A673 (cell line): Measurements from ENCODE around the gene KMT2D. TPM values are rescaled to one million over a fixed set of nuclear protein-coding genes. Genes with fewer than 3 reads are reported as not detected.

Experiments used
- BruUV-seq: library from RNA; stranded (reverse); fragments of 400-500 nt; replicated peaks from 2 replicates; lab custom pipeline; 2021; lab: Mats Ljungman, UMichigan
- CTCF ChIA-PET: fragments of 300-600 bp; sonication (Branson Sonifier 250); formaldehyde crosslinking; loops from one replicate; lab custom pipeline; 2022; ENCODE audit warnings: antibody characterized with exemption; lab: Charles Lee
- POLR2A ChIA-PET: fragments of 300-600 bp; sonication (Branson Sonifier 250); formaldehyde crosslinking; loops from one replicate; lab custom pipeline; 2022; ENCODE audit warnings: antibody characterized with exemption; ENCODE audit not compliant: low non-redundant PET; lab: Charles Lee
- DNase-seq: peaks from one replicate; pipeline ENCODE4 v3.0.0-alpha.2; 2015; ENCODE audit warnings: low spot score
- H3K27ac ChIP-seq: fragments of 200-600 bp; sonication (generic); 2 replicates; pipeline ENCODE4 v1.5.1; 2016; ENCODE audit warnings: mixed run types, low read depth, mild to moderate bottlenecking, mixed read lengths, antibody characterized with exemption, low read length; ENCODE audit not compliant: poor library complexity, severe bottlenecking
- H3K27me3 ChIP-seq: fragments of 200-600 bp; sonication (generic); replicated peaks from 2 replicates; pipeline ENCODE4 v1.6.1; 2017; ENCODE audit warnings: mixed run types, low read depth, mild to moderate bottlenecking, mixed read lengths, antibody characterized with exemption, low read length; ENCODE audit not compliant: insufficient read depth, poor library complexity
- H3K36me3 ChIP-seq: fragments of 200-600 bp; sonication (generic); 2 replicates; pipeline ENCODE4 v1.6.1; 2016; ENCODE audit warnings: mixed run types, mild to moderate bottlenecking, mixed read lengths, antibody characterized with exemption, low read length; ENCODE audit not compliant: insufficient read depth, poor library complexity, severe bottlenecking
- H3K4me1 ChIP-seq: fragments of 200-600 bp; sonication (generic); 2 replicates; pipeline ENCODE4 v1.6.1; 2017; ENCODE audit warnings: mixed run types, mild to moderate bottlenecking, mixed read lengths, antibody characterized with exemption, low read length; ENCODE audit not compliant: insufficient read depth, poor library complexity, severe bottlenecking
- H3K4me3 ChIP-seq: fragments of 200-600 bp; sonication (generic); 2 replicates; pipeline ENCODE4 v1.5.1; 2016; ENCODE audit warnings: low read depth, mixed run types, mild to moderate bottlenecking, mixed read lengths, low read length; ENCODE audit not compliant: poor library complexity, severe bottlenecking
- H3K9me3 ChIP-seq: fragments of 200-600 bp; sonication (generic); 2 replicates; pipeline ENCODE4 v1.6.1; 2016; ENCODE audit warnings: mixed run types, low read depth, mild to moderate bottlenecking, mixed read lengths, antibody characterized with exemption, low read length; ENCODE audit not compliant: poor library complexity, severe bottlenecking
- CTCF ChIP-seq: fragments of 300-800, 200-600 bp; sonication (generic); conservative IDR thresholded peaks from 2 replicates; pipeline ENCODE4 v1.5.1; 2017; ENCODE audit warnings: low read depth, mild to moderate bottlenecking, antibody characterized with exemption, low read length, moderate library complexity, mixed read lengths
- EZH2 ChIP-seq: fragments of 200-600 bp; sonication (generic); IDR thresholded peaks from 2 replicates; pipeline ENCODE4 v1.6.1; 2017; ENCODE audit warnings: borderline replicate concordance, low read depth, mild to moderate bottlenecking, mixed read lengths, antibody characterized with exemption, low read length; ENCODE audit not compliant: poor library complexity, severe bottlenecking
- intact Hi-C: fragments of 100-400 bp; cut with micrococcal nuclease; formaldehyde crosslinking; loops from one replicate; pipeline ENCODE4 v1.10.0; 2022; ENCODE audit not compliant: unreplicated experiment
- total RNA-seq: library from RNA; stranded (reverse); gene quantifications from 2 replicates; pipeline ENCODE4 v1.2.3, GENCODE V29; 2021

The KMT2D gene
- total RNA-seq, 1 experiment from 2014 or later: 138 TPM

- Histone ChIP-seq H3K36me3 (peaks cover 7% of the 10 kb centered on the region), H3K27me3 (no peaks in the 10 kb centered on the region), H3K27ac (peak overlapping the region; percentile 27), H3K9me3 (no peaks in the 10 kb centered on the region), H3K4me3 (peak overlapping the region; percentile 95), H3K4me1 (peaks cover 8% of the 10 kb centered on the region)
- CTCF ChIA-PET: interaction anchor here (1.0 to 3.2 kb wide), 2 partner anchors 11 to 12 kb away, joined by 3 to 19 read pairs; no protein-coding TSS in a partner anchor
- no TSS peak for BruUV-seq
- TF ChIP-seq EZH2: no peak
- no peak for TF ChIP-seq CTCF
- intact Hi-C loops: no loop called here
- DNase-seq: no peak
- POLR2A ChIA-PET: interaction anchor here (0.5 kb wide), 1 partner anchor 652 kb away, joined by 8 read pairs; no protein-coding TSS in a partner anchor
These were observed 48.4 kb upstream of the KMT2D start for GRCh38 chr12:49108958-49109404.

- Histone ChIP-seq H3K9me3 (no peaks in the 10 kb centered on the region), H3K36me3 (peaks cover 33% of the 10 kb centered on the region), H3K27me3 (no peaks in the 10 kb centered on the region), H3K27ac (no peak overlapping the region), H3K4me1 (peaks cover 8% of the 10 kb centered on the region), H3K4me3 (no peak overlapping the region)
- no peak for TF ChIP-seq CTCF
- no peak for TF ChIP-seq EZH2
- BruUV-seq: no TSS peak
- intact Hi-C loops: no loop called here
- POLR2A ChIA-PET: no interaction called here
- CTCF ChIA-PET: no interaction called here
- no peak for DNase-seq
These were observed 45.0 kb upstream of the KMT2D start for GRCh38 chr12:49105504-49106084.

- no peak for TF ChIP-seq CTCF
- no peak for TF ChIP-seq EZH2
- H3K9me3 ChIP-seq: no peaks in the 10 kb centered on the region
- H3K36me3 ChIP-seq: peaks cover 37% of the 10 kb centered on the region
- ChIA-PET POLR2A (no interaction called here), CTCF (interaction anchor here (0.7 kb wide), 1 partner anchor 13 kb away, joined by 3 read pairs; no protein-coding TSS in a partner anchor)
- no peak overlapping the region for H3K4me3 ChIP-seq
- no peak for DNase-seq
- intact Hi-C loops: no loop called here
- no TSS peak for BruUV-seq
- no peaks in the 10 kb centered on the region for H3K27me3 ChIP-seq
- peaks cover 8% of the 10 kb centered on the region for H3K4me1 ChIP-seq
- H3K27ac ChIP-seq: no peak overlapping the region
These were observed 44.2 kb upstream of the KMT2D start for GRCh38 chr12:49104822-49105221.
